Endothelial cell (in vitro differentiated cells): ENCODE results near the gene RBM39. TPM values are rescaled to one million over a fixed set of nuclear protein-coding genes. Genes with fewer than 3 reads are reported as not detected.

Source experiments
- DNase-seq: peaks from one replicate; pipeline ENCODE4 v3.0.0; 2021; ENCODE audit warnings: low spot score
- H3K27ac Mint-ChIP-seq: one replicate; pipeline ENCODE4 v1.8.0; 2021; ENCODE audit warnings: mixed read lengths, inconsistent platforms; ENCODE audit not compliant: unreplicated experiment
- H3K27me3 Mint-ChIP-seq: one replicate; pipeline ENCODE4 v1.8.0; 2021; ENCODE audit warnings: mild to moderate bottlenecking, moderate library complexity, mixed read lengths, inconsistent platforms; ENCODE audit not compliant: unreplicated experiment
- H3K36me3 Mint-ChIP-seq: one replicate; pipeline ENCODE4 v1.8.0; 2021; ENCODE audit warnings: mild to moderate bottlenecking, low read depth, mixed read lengths, inconsistent platforms; ENCODE audit not compliant: unreplicated experiment
- H3K4me1 Mint-ChIP-seq: one replicate; pipeline ENCODE4 v1.8.0; 2021; ENCODE audit warnings: mild to moderate bottlenecking, mixed read lengths, inconsistent platforms; ENCODE audit not compliant: unreplicated experiment
- H3K4me3 Mint-ChIP-seq: one replicate; pipeline ENCODE4 v1.8.0; 2021; ENCODE audit warnings: mild to moderate bottlenecking, mixed read lengths, inconsistent platforms; ENCODE audit not compliant: unreplicated experiment
- H3K9me3 Mint-ChIP-seq: one replicate; pipeline ENCODE4 v1.8.0; 2021; ENCODE audit warnings: mixed read lengths, inconsistent platforms; ENCODE audit not compliant: unreplicated experiment
- CTCF ChIP-seq: fragments of 200-600 bp; sonication (generic); IDR thresholded peaks from one replicate; pipeline ENCODE4 v1.5.0; 2021; ENCODE audit warnings: antibody characterized with exemption; ENCODE audit not compliant: unreplicated experiment
- total RNA-seq: library from RNA; stranded (reverse); fragmentation: NEBNext Ultra II Directional; extraction: Animal tissue kit (Norgen Biotek cat#: 25700); gene quantifications from one replicate; pipeline ENCODE4 v1.2.1, GENCODE V29; 2021; ENCODE audit not compliant: unreplicated experiment

Gene RBM39
- total RNA-seq, 1 donor from 2014 or later: 308 TPM

GRCh38 chr20:35669221-35669620 is 72.8 kb downstream of the RBM39 start:
- H3K4me3 Mint-ChIP-seq: no peak overlapping the region
- no peaks in the 10 kb centered on the region for H3K27me3 Mint-ChIP-seq
- no peak overlapping the region for H3K27ac Mint-ChIP-seq
- H3K36me3 Mint-ChIP-seq: peaks cover 20% of the 10 kb centered on the region
- DNase-seq: no peak
- TF ChIP-seq CTCF: no peak
- H3K4me1 Mint-ChIP-seq: peaks cover 3% of the 10 kb centered on the region
- no peaks in the 10 kb centered on the region for H3K9me3 Mint-ChIP-seq

GRCh38 chr20:35665949-35666288 is 76.1 kb downstream of the RBM39 start:
- Mint-ChIP-seq H3K27me3 (no peaks in the 10 kb centered on the region), H3K4me3 (no peak overlapping the region), H3K36me3 (peaks cover 14% of the 10 kb centered on the region), H3K9me3 (no peaks in the 10 kb centered on the region), H3K4me1 (peaks cover 29% of the 10 kb centered on the region), H3K27ac (no peak overlapping the region)
- DNase-seq: no peak
- TF ChIP-seq CTCF: no peak

GRCh38 chr20:35664466-35665206 is 77.4 kb downstream of the RBM39 start, which contains the start of the genes CPNE1 and RBM12:
Gene CPNE1 (minus strand): TSS chr20:35664900. CDS start chr20:35632923, 31,977 bp downstream.
Gene RBM12 (minus strand): TSS chr20:35664900. CDS start chr20:35655322, 9,578 bp downstream.
- H3K27ac Mint-ChIP-seq: peak within 1 kb of the TSS; percentile 99
- peaks cover 37% of the 10 kb centered on the region for H3K4me1 Mint-ChIP-seq
- H3K36me3 Mint-ChIP-seq: peaks cover 5% of the 10 kb centered on the region
- no peak for TF ChIP-seq CTCF
- H3K9me3 Mint-ChIP-seq: no peaks in the 10 kb centered on the region
- peak within 1 kb of the TSS; percentile 97 for H3K4me3 Mint-ChIP-seq
- peak; percentile 91 for DNase-seq
- no peaks in the 10 kb centered on the region for H3K27me3 Mint-ChIP-seq

GRCh38 chr20:35663516-35664465 is 78.3 kb downstream of the RBM39 start:
- Mint-ChIP-seq H3K36me3 (peaks cover 1% of the 10 kb centered on the region), H3K4me3 (peak overlapping the region; percentile 97), H3K4me1 (peaks cover 37% of the 10 kb centered on the region), H3K27ac (peak overlapping the region; percentile 99), H3K27me3 (no peaks in the 10 kb centered on the region), H3K9me3 (no peaks in the 10 kb centered on the region)
- no peak for TF ChIP-seq CTCF
- DNase-seq: peak; percentile 39
